Sigmoid colon (tissue), 7 donors: ENCODE data around the gene NUDC. TPM values are rescaled to one million over a fixed set of nuclear protein-coding genes. Genes with fewer than 3 reads are reported as not detected.
"Not testable (repeated sequence)": the region's sequence is repeated elsewhere in the genome, so short reads cannot be mapped to it uniquely, and the experiment has no call there.

ENCODE experiments used
- DNase-seq: peaks from one replicate; pipeline ENCODE4 v3.0.0-alpha.2; 2019
- H3K27ac ChIP-seq, 4 donors: fragments of 200-600 bp; sonication (generic); one replicate each; pipeline ENCODE4 v1.5.1; 2016 to 2019; ENCODE audit warnings: mild to moderate bottlenecking in 1 of 4
- H3K27me3 ChIP-seq, 3 donors: fragments of 200-600 bp; sonication (generic); one replicate each; pipeline ENCODE4 v1.5.1; 2019; ENCODE audit warnings: mild to moderate bottlenecking in 1 of 3
- H3K36me3 ChIP-seq, 4 donors: fragments of 200-600 bp; sonication (generic); one replicate each; pipeline ENCODE4 v1.5.1; 2016 to 2019
- H3K4me1 ChIP-seq, 4 donors: fragments of 200-600 bp; sonication (generic); one replicate each; pipeline ENCODE4 v1.5.1; 2017 to 2019
- H3K4me3 ChIP-seq, 4 donors: fragments of 200-600 bp; sonication (generic); one replicate each; pipeline ENCODE4 v1.5.1; 2017 to 2019; ENCODE audit warnings: mild to moderate bottlenecking in 2 of 4, moderate library complexity in 1 of 4
- H3K9me3 ChIP-seq, 4 donors: fragments of 200-600 bp in 3 of 4; sonication (generic) in 3 of 4; one replicate each; pipeline versions ENCODE4 v1.5.1 to v1.6.1; 2013 to 2019
- CTCF ChIP-seq, 4 experiments: fragments of 450-650 bp in 3 of 4; fragments of 200-600 bp in 1 of 4; IDR thresholded peaks; one replicate each; pipeline ENCODE4 v1.5.1; 2016 to 2019; ENCODE audit warnings: antibody characterized with exemption in 4 of 4, mild to moderate bottlenecking in 3 of 4, moderate library complexity in 2 of 4
- EP300 ChIP-seq, 4 donors: sonication (generic); formaldehyde crosslinking; IDR thresholded peaks; one replicate each; pipeline ENCODE4 v1.6.1; 2017; ENCODE audit warnings: antibody characterized with exemption in 4 of 4
- POLR2A ChIP-seq, 2 donors: fragments of 450-650 bp; IDR thresholded peaks; one replicate each; pipeline ENCODE4 v1.6.1; 2016; ENCODE audit warnings: antibody characterized with exemption in 2 of 2, mild to moderate bottlenecking in 2 of 2, moderate library complexity in 2 of 2
- POLR2AphosphoS5 ChIP-seq, 4 donors: sonication (generic); formaldehyde crosslinking; IDR thresholded peaks; one replicate each; pipeline ENCODE4 v1.6.1; 2017; ENCODE audit warnings: antibody characterized with exemption in 4 of 4
- WGBS, 2 donors: extraction: QIAGEN DNeasy Blood & Tissue Kit; methylation state at CpG; one replicate each; pipeline ENCODE4 v1.1.7; 2013; 5-methylcytosine and 5-hydroxymethylcytosine counted together
- intact Hi-C: fragments of 100-400 bp; cut with DNase I; formaldehyde crosslinking; loops from one replicate; pipeline ENCODE4 v1.15.1; 2023
- polyA plus RNA-seq, 3 donors: library from polyadenylated mRNA; stranded (reverse); fragments of 200-250 nt; gene quantifications; one replicate each; pipeline ENCODE4 v1.2.3, GENCODE V29; 2013
- total RNA-seq, 4 donors: library from RNA; depleted of rRNA; stranded (reverse); fragments of >200 nt; gene quantifications; one replicate each; pipeline ENCODE4 v1.1.0, GENCODE V29; 2016
- donor health status: healthy with polysubstance abuse.
- donor health status: Bipolar disorder and iron deficiency.
- donor health status: healthy.

NUDC gene
- total and polyA plus RNA-seq, 7 donors, result 28.4 to 82.1 (median 57.1) TPM

- Histone ChIP-seq H3K27me3 (no peaks in the 10 kb centered on the region), H3K27ac (no peak overlapping the region), H3K4me3 (no peak overlapping the region), H3K4me1 (no peaks in the 10 kb centered on the region), H3K36me3 (peaks cover 36 to 64% (median 54%) of the 10 kb centered on the region in 4 donors), H3K9me3 (no peaks in the 10 kb centered on the region)
- 19 to 71% methylated on average over 8 of the region's 8 CpGs for WGBS, 2 donors
- no peak for DNase-seq
- intact Hi-C loops, result no loop called here
- TF ChIP-seq CTCF (IDR thresholded peaks at IDR 0.05) (no peak), POLR2A (IDR thresholded peaks at IDR 0.05) (no peak), EP300 (IDR thresholded peaks at IDR 0.05) (no peak)
Measured at GRCh38 chr1:26945728-26946127, 24.2 kb downstream of the NUDC start.

- Histone ChIP-seq H3K27me3 (no peaks in the 10 kb centered on the region), H3K4me1 (no peaks in the 10 kb centered on the region), H3K27ac (no peak overlapping the region), H3K9me3 (no peaks in the 10 kb centered on the region), H3K36me3 (peaks cover 34 to 62% (median 53%) of the 10 kb centered on the region in 4 donors), H3K4me3 (no peak overlapping the region)
- 20 to 69% methylated on average over 4 of the region's 4 CpGs for WGBS, 2 donors
- no peak for TF ChIP-seq POLR2A (IDR thresholded peaks at IDR 0.05)
- intact Hi-C loops, result no loop called here
- DNase-seq, result no peak
Measured at GRCh38 chr1:26946270-26946669, 24.7 kb downstream of the NUDC start.

GRCh38 chr1:26948725-26949057 lies 27.1 kb downstream of the NUDC start:
- H3K4me1 ChIP-seq, H3K27ac ChIP-seq, H3K9me3 ChIP-seq, H3K27me3 ChIP-seq, intact Hi-C loops, H3K4me3 ChIP-seq, DNase-seq: not testable (repeated sequence)
- 87 to 92% methylated on average over 16 of the region's 16 CpGs for WGBS, 2 donors
- peaks cover 10 to 38% (median 28%) of the 10 kb centered on the region in 4 donors for H3K36me3 ChIP-seq

- Histone ChIP-seq H3K27me3 (no peaks in the 10 kb centered on the region), H3K36me3 (peaks cover 9 to 31% (median 21%) of the 10 kb centered on the region in 4 donors), H3K4me3 (no peak overlapping the region), H3K9me3 (no peaks in the 10 kb centered on the region), H3K27ac (no peak overlapping the region), H3K4me1 (no peaks in the 10 kb centered on the region)
- intact Hi-C loops, result no loop called here
- no peak for DNase-seq
- WGBS, 2 donors, result 85 to 95% methylated on average over 1 of the region's 1 CpG
- TF ChIP-seq POLR2A (IDR thresholded peaks at IDR 0.05) (no peak), CTCF (IDR thresholded peaks at IDR 0.05) (no peak), POLR2AphosphoS5 (IDR thresholded peaks at IDR 0.05) (no peak)
Measured at GRCh38 chr1:26949266-26949925, 27.9 kb downstream of the NUDC start.

- no peak overlapping the region for H3K4me3 ChIP-seq
Measured at GRCh38 chr1:26949926-26950319, 28.4 kb downstream of the NUDC start.

More at GRCh38 chr1:26949926-26950319, 28.4 kb downstream of the NUDC start:
- intact Hi-C loops, result no loop called here
- peaks cover 9 to 26% (median 16%) of the 10 kb centered on the region in 4 donors for H3K36me3 ChIP-seq
- DNase-seq, result no peak
- no peaks in the 10 kb centered on the region for H3K4me1 ChIP-seq
- TF ChIP-seq EP300 (IDR thresholded peaks at IDR 0.05), result no peak
- no peak for TF ChIP-seq POLR2AphosphoS5 (IDR thresholded peaks at IDR 0.05)
- no peak for TF ChIP-seq POLR2A (IDR thresholded peaks at IDR 0.05)
- TF ChIP-seq CTCF (IDR thresholded peaks at IDR 0.05), result no peak
- H3K27me3 ChIP-seq, result no peaks in the 10 kb centered on the region
- no peak overlapping the region for H3K27ac ChIP-seq
- 11 to 66% methylated on average over 3 of the region's 3 CpGs for WGBS, 2 donors
- no peaks in the 10 kb centered on the region for H3K9me3 ChIP-seq
